Myocyte (in vitro differentiated cells): ENCODE measurements around the gene CARF. TPM values are rescaled to one million over a fixed set of nuclear protein-coding genes. Genes with fewer than 3 reads are reported as not detected.
"Not testable (repeated sequence)": the region's sequence is repeated elsewhere in the genome, so short reads cannot be mapped to it uniquely, and the experiment has no call there.

ENCODE experiments used
- DNase-seq: peaks from one replicate; pipeline ENCODE4 v3.0.0-alpha.2; 2012; ENCODE audit warnings: low read depth
- polyA plus RNA-seq: library from polyadenylated mRNA; unstranded; fragments of >200 nt; gene quantifications from one replicate; pipeline ENCODE4 v1.2.1, GENCODE V29; 2012; ENCODE audit warnings: missing spikeins
- total RNA-seq: library from RNA; depleted of rRNA; stranded (reverse); fragments of >200 nt; gene quantifications from 2 replicates; pipeline ENCODE4 v1.2.3, GENCODE V29; 2014

The CARF gene, protein sequence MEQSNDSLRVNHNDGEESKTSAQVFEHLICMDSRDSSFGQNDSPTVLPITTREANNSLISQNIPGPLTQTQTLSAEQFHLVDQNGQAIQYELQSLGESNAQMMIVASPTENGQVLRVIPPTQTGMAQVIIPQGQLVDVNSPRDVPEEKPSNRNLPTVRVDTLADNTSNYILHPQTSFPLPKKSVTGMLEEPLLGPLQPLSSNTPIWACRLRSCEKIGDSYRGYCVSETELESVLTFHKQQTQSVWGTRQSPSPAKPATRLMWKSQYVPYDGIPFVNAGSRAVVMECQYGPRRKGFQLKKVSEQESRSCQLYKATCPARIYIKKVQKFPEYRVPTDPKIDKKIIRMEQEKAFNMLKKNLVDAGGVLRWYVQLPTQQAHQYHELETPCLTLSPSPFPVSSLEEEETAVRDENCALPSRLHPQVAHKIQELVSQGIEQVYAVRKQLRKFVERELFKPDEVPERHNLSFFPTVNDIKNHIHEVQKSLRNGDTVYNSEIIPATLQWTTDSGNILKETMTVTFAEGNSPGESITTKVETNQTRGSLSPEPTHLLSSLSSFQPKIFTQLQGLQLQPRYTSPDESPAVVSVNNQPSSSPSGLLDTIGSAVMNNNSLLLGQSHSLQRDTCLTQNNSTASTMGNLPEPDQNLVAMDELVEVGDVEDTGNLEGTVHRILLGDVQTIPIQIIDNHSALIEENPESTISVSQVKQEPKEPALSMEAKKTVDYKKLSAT
- total RNA-seq = 8.3 and 11.0 TPM in 2 replicates
- polyA plus RNA-seq = 4.7 TPM

DNA sequence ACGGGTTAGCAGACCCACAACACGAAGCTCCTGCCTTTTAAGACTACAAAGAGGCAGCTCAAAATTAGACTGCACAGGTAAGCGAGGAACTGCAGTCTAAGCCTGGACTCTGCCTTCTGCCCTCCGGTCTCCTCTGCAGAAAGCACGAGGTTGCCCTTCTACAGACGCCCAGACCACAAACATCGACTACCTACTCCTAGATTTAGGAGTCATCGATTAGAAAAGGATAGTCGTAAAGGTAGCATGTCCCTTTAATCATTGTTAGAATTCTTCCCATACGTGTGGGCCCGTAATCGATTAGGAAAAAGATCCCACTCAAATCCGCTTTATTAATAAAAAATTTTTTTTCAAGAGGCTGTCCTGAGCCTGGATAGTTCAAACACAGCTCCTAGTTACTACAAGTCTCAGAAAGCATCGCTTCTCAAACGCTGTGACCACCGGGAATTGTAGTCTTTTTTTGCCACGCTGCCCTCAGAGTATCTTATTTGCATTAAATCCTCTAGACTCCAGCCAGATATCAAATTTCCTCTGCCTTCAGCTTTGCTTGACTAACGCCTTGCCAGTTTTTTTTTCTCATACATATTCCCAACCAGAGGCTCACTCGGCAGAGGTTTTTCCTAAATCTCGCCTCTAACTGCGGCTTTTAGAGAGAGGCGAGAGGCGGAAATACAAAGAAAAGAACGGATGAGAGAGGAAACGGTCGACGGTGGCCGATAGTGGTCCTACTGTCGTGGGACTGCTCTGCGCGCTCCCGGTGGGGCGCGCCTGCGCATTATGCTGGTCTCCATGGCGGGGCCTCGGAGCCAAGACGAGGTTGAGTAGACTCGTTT, at the start of gene CARF, which contains the start of gene WDR12:
TSS of gene CARF (plus strand) at position 764 of the 830 bp plus-strand sequence. CDS start 29,628 bp downstream, outside the sequence.
TSS of gene WDR12 (minus strand) at position 162 of the 830 bp plus-strand sequence. CDS start 197 bp downstream, outside the sequence.
- DNase-seq = peak; percentile 97

- peak; percentile 70 for DNase-seq
These were observed 41.4 kb upstream of the CARF start for GRCh38 chr2:202870431-202871299.

DNA sequence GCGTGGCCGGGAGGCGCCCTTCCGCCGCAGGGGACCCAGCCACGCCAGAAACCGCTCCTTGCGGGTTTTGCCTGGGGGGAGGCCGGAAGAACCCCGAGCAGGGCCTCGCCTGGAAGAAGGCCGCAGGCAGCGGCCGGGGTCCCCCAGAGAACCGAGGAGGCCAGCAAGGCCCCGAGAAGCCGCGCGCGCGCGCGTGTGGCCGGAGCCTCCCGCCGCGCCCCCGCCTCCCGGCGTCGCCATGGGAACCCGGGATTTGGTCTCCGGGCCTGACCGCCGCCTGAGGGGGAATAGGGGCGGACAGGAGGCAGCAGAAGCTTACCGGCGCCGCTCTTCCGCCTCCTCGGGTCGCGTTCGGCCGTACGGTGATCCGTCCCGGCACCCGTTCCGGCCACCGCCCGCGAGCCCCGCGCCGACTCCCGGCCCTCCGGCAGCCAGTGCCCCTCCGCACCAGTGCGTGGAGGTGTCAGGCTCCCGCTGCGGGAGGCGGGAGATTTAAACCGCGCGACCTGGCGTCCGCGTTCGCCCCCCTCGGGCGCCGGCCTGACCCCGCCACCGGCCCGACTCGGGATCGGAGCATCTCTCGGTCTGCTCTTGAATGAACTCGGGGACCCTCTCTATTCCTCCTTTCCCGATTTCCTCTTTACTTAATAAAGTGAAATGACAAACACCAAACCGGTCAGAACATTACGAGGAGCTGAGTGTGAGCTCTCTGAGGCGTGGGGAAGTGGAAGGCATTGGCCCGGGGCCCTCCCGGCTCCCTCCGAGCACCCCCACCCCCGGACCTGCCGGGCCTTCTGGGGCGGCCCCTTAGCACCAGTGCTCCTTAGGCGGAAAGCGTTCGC, 40.6 kb upstream of the CARF start, which contains the start of gene ICA1L:
TSS of gene ICA1L (minus strand) at position 467 of the 842 bp plus-strand sequence. CDS start 42,757 bp downstream, outside the sequence.
- DNase-seq = peak; percentile 73

- no peak for DNase-seq
These were observed 34.4 kb upstream of the CARF start for GRCh38 chr2:202877699-202878098.

DNA sequence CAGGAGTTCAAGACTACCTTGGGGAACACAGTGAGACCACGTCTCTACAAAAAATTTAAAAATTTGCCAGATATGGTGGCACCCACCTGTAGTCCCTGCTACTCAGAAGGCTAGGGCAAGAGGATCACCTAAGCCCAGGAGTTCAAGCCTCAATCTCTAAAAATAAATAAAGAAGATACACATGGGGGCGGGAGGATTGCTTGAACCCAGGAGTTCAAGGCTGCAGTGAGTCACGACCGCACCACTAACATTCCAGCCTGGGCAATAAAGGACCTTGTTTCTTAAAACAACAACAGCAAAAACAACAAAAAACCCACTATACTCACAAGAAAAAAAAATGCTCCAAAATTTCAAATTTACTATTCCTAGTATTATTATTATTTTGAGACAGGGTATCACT, 30.5 kb upstream of the CARF start:
- DNase-seq = no peak

DNA sequence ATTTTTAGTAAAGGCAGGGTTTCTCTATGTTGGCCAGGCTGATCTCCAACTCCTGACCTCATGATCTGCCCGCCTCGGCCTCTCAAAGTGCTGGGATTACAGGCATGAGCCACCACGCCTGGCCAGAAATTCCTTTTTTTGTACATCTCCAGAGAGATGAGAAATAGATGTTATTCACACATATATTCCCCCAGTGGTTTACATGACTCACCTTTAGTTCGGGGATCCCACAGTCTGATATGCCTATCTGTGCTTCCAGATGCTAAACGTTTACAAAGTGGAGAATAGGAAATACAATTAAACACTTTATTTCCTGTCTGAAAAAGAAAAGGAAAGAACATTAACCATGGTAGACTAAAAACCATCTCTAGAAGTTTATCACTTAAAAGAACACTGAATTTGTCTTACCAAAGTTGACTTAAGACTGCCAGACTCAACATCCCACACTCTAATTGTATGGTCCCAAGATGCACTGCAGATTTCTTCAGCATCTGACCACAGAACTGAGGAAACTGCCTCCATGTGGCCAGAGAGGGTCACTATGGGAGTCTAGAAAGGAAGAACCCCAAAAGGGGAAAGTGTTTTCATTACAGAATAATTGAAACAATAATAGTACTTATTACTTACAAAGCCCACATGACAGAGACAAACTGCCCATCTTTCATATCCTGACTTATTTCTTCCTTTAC, 27.9 kb upstream of the CARF start:
- no peak for DNase-seq

DNA sequence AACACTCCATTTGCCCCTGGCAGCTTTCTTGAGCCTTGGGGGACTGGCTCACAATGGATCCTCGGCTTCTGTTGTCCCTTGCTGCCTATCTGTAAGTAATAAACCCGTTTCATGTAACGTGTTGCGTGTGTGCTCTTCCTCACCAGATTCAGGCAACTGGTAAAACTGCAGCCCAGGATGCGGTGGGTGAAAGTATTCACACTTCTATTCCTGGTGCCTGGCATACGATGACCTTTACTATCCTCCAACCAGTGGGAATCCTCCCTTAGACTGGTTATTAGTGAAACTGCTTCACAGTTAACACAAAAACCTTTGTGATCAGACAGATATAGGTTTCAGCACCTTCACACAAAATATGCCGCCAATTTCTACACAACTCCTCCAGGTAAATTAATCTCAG, 26.9 kb upstream of the CARF start:
- DNase-seq = no peak

- DNase-seq = not testable (repeated sequence)
These were observed 6.6 kb upstream of the CARF start for GRCh38 chr2:202905507-202905906.

DNA sequence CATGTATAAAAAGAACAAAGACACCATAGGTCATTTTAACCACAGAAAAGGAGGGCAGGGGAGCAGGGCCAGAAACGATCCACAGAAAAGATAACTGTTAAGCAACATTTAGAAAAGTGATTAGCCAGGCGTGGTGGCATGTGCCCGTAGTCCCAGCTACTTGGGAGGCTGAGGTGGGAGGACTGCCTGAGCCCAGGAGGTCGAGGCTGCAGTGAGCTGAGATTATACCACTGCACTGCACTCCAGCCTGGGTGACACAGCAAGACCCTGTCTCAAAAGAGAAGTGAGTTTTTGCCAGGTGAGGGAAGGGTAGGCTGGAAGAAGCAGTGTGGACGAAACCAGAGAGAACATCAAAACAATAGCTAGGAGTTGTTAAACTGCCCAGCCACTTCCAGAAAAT, 3.9 kb upstream of the CARF start:
- no peak for DNase-seq

- no peak for DNase-seq
These were observed 2.5 kb upstream of the CARF start for GRCh38 chr2:202909394-202910192.

DNA sequence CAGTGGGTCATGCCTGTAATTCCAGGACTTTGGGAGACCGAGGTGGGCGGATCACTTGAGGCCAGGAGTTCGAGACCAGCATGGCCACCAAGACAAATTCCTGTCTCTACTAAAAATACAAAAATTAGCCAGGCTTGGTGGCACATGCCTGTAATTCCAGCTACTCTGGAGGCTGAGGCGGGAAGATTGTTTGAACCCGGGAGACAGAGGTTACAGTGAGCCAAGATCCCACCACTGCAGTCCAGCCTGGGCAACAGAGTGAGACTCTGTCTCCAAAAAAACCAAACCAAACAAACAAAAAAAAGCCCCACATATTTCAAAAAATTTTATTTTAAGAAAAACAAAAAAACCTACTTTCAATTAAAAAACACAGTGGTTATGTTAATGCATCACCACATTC, 1.8 kb upstream of the CARF start:
- not testable (repeated sequence) for DNase-seq

DNA sequence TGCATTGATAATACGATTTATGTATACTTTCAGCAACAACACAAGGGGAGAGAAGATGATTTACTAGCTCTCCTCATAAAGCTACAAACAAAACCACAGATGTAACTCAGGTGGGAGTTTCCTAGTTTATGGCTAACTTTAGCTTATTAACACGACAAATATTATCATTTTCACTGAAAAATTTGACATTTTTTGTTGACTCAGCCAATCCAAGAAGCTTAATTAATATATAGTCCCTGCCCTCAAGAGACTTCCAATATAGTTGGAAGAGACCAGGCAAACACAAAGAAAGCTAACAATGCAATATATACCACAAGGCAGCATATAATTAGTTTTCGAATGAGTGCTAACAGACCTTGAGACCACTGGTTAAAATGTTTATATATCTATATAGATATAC, 1.4 kb upstream of the CARF start:
- DNase-seq = no peak

- no peak for DNase-seq
These were observed 918 bp upstream of the CARF start for GRCh38 chr2:202911203-202911511.

GRCh38 chr2:202912342-202913201, 497 bp downstream of the CARF start:
- DNase-seq = peak; percentile 13

DNA sequence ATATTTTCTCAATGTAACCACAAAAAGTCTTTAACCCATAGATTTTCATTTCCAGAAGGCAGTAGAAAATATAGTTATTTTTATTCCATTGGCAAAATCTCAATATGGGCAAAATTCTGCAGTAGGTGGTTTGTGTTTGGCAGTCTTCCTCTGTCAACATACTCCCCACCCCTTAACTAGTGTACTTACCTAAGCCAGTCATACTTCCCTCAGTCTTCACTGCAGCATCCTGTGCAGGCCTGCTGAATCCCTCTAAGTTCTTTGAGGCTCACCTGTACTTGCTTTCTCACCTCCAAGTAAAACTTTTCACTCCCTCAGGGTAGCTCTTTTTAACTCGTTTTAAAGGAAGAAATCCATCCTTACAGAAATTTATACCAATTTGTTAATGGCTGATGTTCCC, 6.8 kb downstream of the CARF start:
- no peak for DNase-seq

GRCh38 chr2:202932425-202933138, 20.5 kb downstream of the CARF start:
- DNase-seq = peak; percentile 64
